H9 (cell line): ENCODE results near the gene PROCA1. TPM values are rescaled to one million over a fixed set of nuclear protein-coding genes. Genes with fewer than 3 reads are reported as not detected.

Experiments
- DNase-seq: peaks from one replicate; pipeline ENCODE4 v3.0.0-alpha.2; 2017
- H2AFZ ChIP-seq: one replicate; pipeline ENCODE4 v1.6.1; 2013; ENCODE audit warnings: mild to moderate bottlenecking, low read length, control low read depth, moderate library complexity
- H2AK5ac ChIP-seq: 2 replicates; pipeline ENCODE4 v1.6.1; 2013; ENCODE audit warnings: low read length, control low read depth, mixed read lengths; ENCODE audit not compliant: insufficient read length
- H2BK120ac ChIP-seq: one replicate; pipeline ENCODE4 v1.6.1; 2013; ENCODE audit warnings: low read depth, mild to moderate bottlenecking, low read length, control low read depth, inconsistent platforms; ENCODE audit not compliant: poor library complexity, severe bottlenecking
- H2BK12ac ChIP-seq: 2 replicates; pipeline ENCODE4 v1.6.1; 2013; ENCODE audit warnings: low read length, control low read depth, mixed read lengths, low read depth; ENCODE audit not compliant: insufficient read length
- H2BK15ac ChIP-seq: 2 replicates; pipeline ENCODE4 v1.6.1; 2013; ENCODE audit warnings: low read depth, low read length, control low read depth
- H2BK20ac ChIP-seq: one replicate; pipeline ENCODE4 v1.6.1; 2013; ENCODE audit warnings: low read depth, mild to moderate bottlenecking, low read length, control low read depth, inconsistent platforms; ENCODE audit not compliant: poor library complexity, severe bottlenecking
- H2BK5ac ChIP-seq: 2 replicates; pipeline ENCODE4 v1.6.1; 2013; ENCODE audit warnings: low read length, control low read depth, mixed read lengths; ENCODE audit not compliant: insufficient read length
- H3K14ac ChIP-seq: 2 replicates; pipeline ENCODE4 v1.6.1; 2013; ENCODE audit warnings: low read length, control low read depth; ENCODE audit not compliant: insufficient read depth
- H3K18ac ChIP-seq: 2 replicates; pipeline ENCODE4 v1.6.1; 2013; ENCODE audit warnings: low read depth, mild to moderate bottlenecking, mixed read lengths, low read length, control low read depth; ENCODE audit not compliant: insufficient read length
- H3K23ac ChIP-seq: 2 replicates; pipeline ENCODE4 v1.6.1; 2013; ENCODE audit warnings: low read length, control low read depth, mixed read lengths, low read depth; ENCODE audit not compliant: insufficient read length
- H3K23me2 ChIP-seq: 2 replicates; pipeline ENCODE4 v1.6.1; 2013; ENCODE audit warnings: low read depth, mild to moderate bottlenecking, mixed read lengths, low read length, control low read depth; ENCODE audit not compliant: insufficient read length, poor library complexity, severe bottlenecking
- H3K27ac ChIP-seq: 2 replicates; pipeline ENCODE4 v1.5.1; 2013; ENCODE audit warnings: low read length, control low read depth, mixed read lengths, low read depth; ENCODE audit not compliant: insufficient read length
- H3K27me3 ChIP-seq: 2 replicates; pipeline ENCODE4 v1.6.1; 2013; ENCODE audit warnings: low read length, control low read depth, inconsistent platforms; ENCODE audit not compliant: insufficient read depth
- H3K4ac ChIP-seq: 2 replicates; pipeline ENCODE4 v1.6.1; 2013; ENCODE audit warnings: low read depth, mild to moderate bottlenecking, control low read depth, inconsistent platforms, low read length, moderate library complexity
- H3K4me1 ChIP-seq: 2 replicates; pipeline ENCODE4 v1.6.1; 2013; ENCODE audit warnings: low read length, control low read depth, inconsistent platforms; ENCODE audit not compliant: insufficient read depth
- H3K4me2 ChIP-seq: 2 replicates; pipeline ENCODE4 v1.6.1; 2013; ENCODE audit warnings: low read length, control low read depth, mixed read lengths; ENCODE audit not compliant: insufficient read length, insufficient read depth
- H3K56ac ChIP-seq: 2 replicates; pipeline ENCODE4 v1.6.1; 2013; ENCODE audit warnings: low read depth, mild to moderate bottlenecking, mixed read lengths, low read length, control low read depth; ENCODE audit not compliant: insufficient read length
- H3K79me1 ChIP-seq: 2 replicates; pipeline ENCODE4 v1.6.1; 2013; ENCODE audit warnings: low read depth, mild to moderate bottlenecking, moderate library complexity, low read length, control low read depth, inconsistent platforms; ENCODE audit not compliant: insufficient read depth, poor library complexity, severe bottlenecking
- H3K79me2 ChIP-seq: 2 replicates; pipeline ENCODE4 v1.6.1; 2013; ENCODE audit warnings: low read length, control low read depth, inconsistent platforms; ENCODE audit not compliant: insufficient read depth
- H3K9ac ChIP-seq: 2 replicates; pipeline ENCODE4 v1.6.1; 2013; ENCODE audit warnings: low read length, control low read depth, mixed read lengths; ENCODE audit not compliant: insufficient read length; ENCODE audit errors: extremely low read depth
- H3K9me3 ChIP-seq: one replicate; pipeline ENCODE4 v1.6.1; 2013; ENCODE audit warnings: low read depth, low read length, inconsistent platforms; ENCODE audit not compliant: control insufficient read depth
- H3T11ph ChIP-seq: one replicate; pipeline ENCODE4 v1.6.1; 2013; ENCODE audit warnings: mild to moderate bottlenecking, low read length, control low read depth, inconsistent platforms
- H4K20me1 ChIP-seq: one replicate; pipeline ENCODE4 v1.6.1; 2013; ENCODE audit not compliant: control insufficient read depth, insufficient read length, insufficient read depth
- H4K5ac ChIP-seq: 2 replicates; pipeline ENCODE4 v1.6.1; 2013; ENCODE audit warnings: low read depth, mild to moderate bottlenecking, mixed read lengths, low read length, control low read depth; ENCODE audit not compliant: insufficient read length
- H4K8ac ChIP-seq: replicated peaks from 2 replicates; pipeline ENCODE4 v1.6.1; 2013; ENCODE audit warnings: low read length, control low read depth, mixed read lengths, low read depth; ENCODE audit not compliant: insufficient read length
- H4K91ac ChIP-seq: 2 replicates; pipeline ENCODE4 v1.6.1; 2013; ENCODE audit warnings: low read depth, mild to moderate bottlenecking, moderate library complexity, mixed read lengths, low read length, control low read depth; ENCODE audit not compliant: insufficient read length
- H3K27ac Mint-ChIP-seq, 3 experiments: 2 replicates in 2 of 3; 3 replicates in 1 of 3; pipeline ENCODE4 v1.8.0; 2020 to 2021; ENCODE audit warnings: mixed read lengths in 3 of 3, mild to moderate bottlenecking in 1 of 3, moderate library complexity in 1 of 3
- H3K27me3 Mint-ChIP-seq: 2 replicates; pipeline ENCODE4 v1.8.0; 2021; ENCODE audit warnings: low read depth, mild to moderate bottlenecking, moderate library complexity, mixed read lengths
- H3K36me3 Mint-ChIP-seq, 3 experiments: 2 replicates in 2 of 3; 3 replicates in 1 of 3; pipeline ENCODE4 v1.8.0; 2020 to 2021; ENCODE audit warnings: low read depth in 3 of 3, mixed read lengths in 3 of 3; ENCODE audit not compliant: insufficient read depth in 1 of 3
- H3K4me1 Mint-ChIP-seq, 2 experiments: 2 replicates each; pipeline ENCODE4 v1.8.0; 2020; ENCODE audit warnings: mixed read lengths in 2 of 2
- H3K4me3 Mint-ChIP-seq, 2 experiments: 2 replicates in 1 of 2; 3 replicates in 1 of 2; pipeline ENCODE4 v1.8.0; 2020 to 2021; ENCODE audit warnings: mild to moderate bottlenecking in 2 of 2, mixed read lengths in 2 of 2, moderate library complexity in 1 of 2
- H3K9me3 Mint-ChIP-seq, 2 experiments: 2 replicates in 1 of 2; 3 replicates in 1 of 2; pipeline ENCODE4 v1.8.0; 2020; ENCODE audit warnings: mild to moderate bottlenecking in 2 of 2, mixed read lengths in 2 of 2, moderate library complexity in 1 of 2
- CTCF ChIP-seq: fragments of 200-600 bp; sonication (generic); conservative IDR thresholded peaks from 3 replicates; pipeline ENCODE4 v1.8.0; 2021; ENCODE audit warnings: antibody characterized with exemption, mild to moderate bottlenecking
- WGBS: extraction: QIAGEN DNeasy Blood & Tissue Kit; methylation state at CpG from one replicate; pipeline ENCODE4 v1.1.7; 2013; ENCODE audit warnings: missing lambda C conversion rate, low lambda C conversion rate, mixed read lengths; ENCODE audit not compliant: insufficient read length; ENCODE audit errors: extremely low coverage; 5-methylcytosine and 5-hydroxymethylcytosine counted together
- total RNA-seq: library from RNA; stranded (reverse); gene quantifications from 2 replicates; pipeline ENCODE4 v1.2.1, GENCODE V29; 2021

PROCA1 gene
- total RNA-seq, 1 experiment from 2014 or later: 15.0 TPM

- Histone ChIP-seq H3K79me2 (no peaks in the 10 kb centered on the region), H2BK120ac (no peak overlapping the region), H4K91ac (no peak overlapping the region), H3K56ac (no peak overlapping the region), H3T11ph (no peak overlapping the region), H3K79me1 (no peaks in the 10 kb centered on the region), H3K4me2 (no peak overlapping the region), H2BK20ac (no peak overlapping the region), H4K8ac (no peak overlapping the region), H4K5ac (no peak overlapping the region), H2BK12ac (no peak overlapping the region), H3K4ac (no peak overlapping the region), H3K9me3 (no peaks in the 10 kb centered on the region), H2AK5ac (no peak overlapping the region), H3K23ac (no peak overlapping the region), H3K14ac (no peak overlapping the region), H3K9ac (no peak overlapping the region), H4K20me1 (no peaks in the 10 kb centered on the region), H2BK5ac (no peak overlapping the region), H3K18ac (no peak overlapping the region), H3K23me2 (no peaks in the 10 kb centered on the region), H2AFZ (no peak overlapping the region), H2BK15ac (no peak overlapping the region), H3K4me1 (peaks cover 12% of the 10 kb centered on the region; the same call in 1 of the 2 replicates), H3K27me3 (no peaks in the 10 kb centered on the region), H3K27ac (no peak overlapping the region)
- Mint-ChIP-seq H3K9me3 (no peaks in the 10 kb centered on the region), H3K4me3 (0 out of 5 replicates have a peak overlapping the region, but pooled peaks of 1 of the 2 experiments have one; percentile 14), H3K27me3 (0 out of 2 replicates have a peak, but pooled peaks cover 1% of the 10 kb centered on the region), H3K27ac (peak overlapping the region in 1 of 3 experiments; percentile 57; a peak in 1 of 7 replicates), H3K4me1 (peaks cover 38 to 42% of the 10 kb centered on the region in 2 experiments), H3K36me3 (peaks cover 35 to 47% (median 41%) of the 10 kb centered on the region in 3 experiments; a peak in 6 of 7 replicates)
- TF ChIP-seq CTCF: no peak
- DNase-seq: no peak
- WGBS: no CpG with 5 or more reads among the region's 32 CpGs
Observed at GRCh38 chr17:28758411-28759121, 46.9 kb upstream of the PROCA1 start.
